ENCODE data around the gene TSPEAR.
"Not testable (repeated sequence)": the region's sequence is repeated elsewhere in the genome, so short reads cannot be mapped to it uniquely, and the experiment has no call there.

Gene TSPEAR

GRCh38 chr21:44700101-44701022, 11.0 kb downstream of the TSPEAR start:
- no peak for DNase-seq (ENCODE audit: extremely low spot score)
- no peak for TF ChIP-seq HDGF (IDR thresholded peaks at IDR 0.05; ENCODE audit: borderline replicate concordance)
- TF ChIP-seq TARDBP (IDR thresholded peaks at IDR 0.05): no peak
- no peak for TF ChIP-seq SP1 (IDR thresholded peaks at IDR 0.05)
- no peak for TF ChIP-seq ZNF384 (IDR thresholded peaks at IDR 0.05)
- TF ChIP-seq LEF1 (IDR thresholded peaks at IDR 0.05; ENCODE audit: borderline replicate concordance): no peak
- no peak for TF ChIP-seq CTBP1 (IDR thresholded peaks at IDR 0.05; ENCODE audit: borderline replicate concordance)
- TF ChIP-seq NFRKB (IDR thresholded peaks at IDR 0.05): no peak
- no peak for TF ChIP-seq FOXM1 (IDR thresholded peaks at IDR 0.05; ENCODE audit: borderline replicate concordance)
- TF ChIP-seq ELF4 (IDR thresholded peaks at IDR 0.05): no peak
- no peak for TF ChIP-seq L3MBTL2 (conservative IDR thresholded peaks at IDR 0.05)
- TF ChIP-seq ARNT (IDR thresholded peaks at IDR 0.05): no peak
- TF ChIP-seq FOXA1 (IDR thresholded peaks at IDR 0.05): no peak
- no peak for TF ChIP-seq BHLHE40 (IDR thresholded peaks at IDR 0.05; ENCODE audit: borderline replicate concordance)
- TF ChIP-seq FOXK2 (IDR thresholded peaks at IDR 0.05): no peak
- TF ChIP-seq PKNOX1 (IDR thresholded peaks at IDR 0.05): no peak
- TF ChIP-seq SUZ12 (IDR thresholded peaks at IDR 0.05): no peak
- ChIA-PET POLR2A (no interaction called here), CTCF (no interaction called here)

- no peak for DNase-seq (ENCODE audit: extremely low spot score)
- ChIA-PET POLR2A (no interaction called here), CTCF (no interaction called here)
- TF ChIP-seq SUZ12 (IDR thresholded peaks at IDR 0.05): no peak
Observed at GRCh38 chr21:44699502-44700001, 11.8 kb downstream of the TSPEAR start.

- TF ChIP-seq LEF1 (IDR thresholded peaks at IDR 0.05; ENCODE audit: borderline replicate concordance) (no peak), PKNOX1 (IDR thresholded peaks at IDR 0.05) (no peak), NFRKB (IDR thresholded peaks at IDR 0.05) (no peak), ZNF384 (IDR thresholded peaks at IDR 0.05) (no peak), ARNT (IDR thresholded peaks at IDR 0.05) (no peak), FOXK2 (IDR thresholded peaks at IDR 0.05) (no peak), FOXM1 (IDR thresholded peaks at IDR 0.05; ENCODE audit: borderline replicate concordance) (no peak), HDGF (IDR thresholded peaks at IDR 0.05; ENCODE audit: borderline replicate concordance) (no peak), CTBP1 (IDR thresholded peaks at IDR 0.05; ENCODE audit: borderline replicate concordance) (no peak), FOXA1 (IDR thresholded peaks at IDR 0.05) (no peak), SP1 (IDR thresholded peaks at IDR 0.05) (no peak), BHLHE40 (IDR thresholded peaks at IDR 0.05; ENCODE audit: borderline replicate concordance) (no peak)
- POLR2A ChIA-PET: no interaction called here
- DNase-seq (ENCODE audit: extremely low spot score): no peak
- CTCF ChIA-PET: interaction anchor here (0.7 kb wide), 1 partner anchor 227 kb away, joined by 3 read pairs; no protein-coding TSS in a partner anchor
Observed at GRCh38 chr21:44697811-44698734, 13.3 kb downstream of the TSPEAR start.

GRCh38 chr21:44697172-44697810, 14.1 kb downstream of the TSPEAR start, which contains the start of gene KRTAP10-12:
KRTAP10-12 (plus strand) TSS chr21:44697172; CDS start chr21:44697202, 30 bp downstream.
- DNase-seq (ENCODE audit: extremely low spot score); POLR2A ChIA-PET; CTCF ChIA-PET: not testable (repeated sequence)

DNA sequence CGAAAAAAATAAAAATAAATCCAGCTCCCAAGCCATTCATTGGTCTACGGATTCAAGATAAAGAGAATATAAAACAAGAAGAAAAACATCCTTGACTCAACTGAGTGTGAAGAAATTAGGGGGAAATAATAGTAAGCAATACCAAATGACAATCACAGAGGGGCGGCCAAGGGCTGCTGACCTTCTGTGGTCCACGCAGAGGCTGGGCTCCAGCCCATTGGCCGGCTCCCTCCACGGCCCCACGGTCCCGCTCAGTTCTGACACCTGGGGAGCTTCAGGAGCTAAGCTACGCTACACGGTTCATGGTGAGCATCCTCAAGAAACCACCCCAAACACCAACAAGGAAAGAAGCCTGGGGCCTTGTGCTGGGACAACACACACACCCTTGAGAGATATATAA, 14.8 kb downstream of the TSPEAR start:
- TF ChIP-seq TARDBP (IDR thresholded peaks at IDR 0.05) (no peak), PKNOX1 (IDR thresholded peaks at IDR 0.05) (no peak), FOXA1 (IDR thresholded peaks at IDR 0.05) (no peak), L3MBTL2 (conservative IDR thresholded peaks at IDR 0.05) (no peak), ZNF384 (IDR thresholded peaks at IDR 0.05) (no peak), HDGF (IDR thresholded peaks at IDR 0.05; ENCODE audit: borderline replicate concordance) (no peak), ELF4 (IDR thresholded peaks at IDR 0.05) (no peak), FOXM1 (IDR thresholded peaks at IDR 0.05; ENCODE audit: borderline replicate concordance) (no peak)
- CTCF ChIA-PET: no interaction called here
- DNase-seq (ENCODE audit: extremely low spot score): no peak
- POLR2A ChIA-PET: no interaction called here

DNA sequence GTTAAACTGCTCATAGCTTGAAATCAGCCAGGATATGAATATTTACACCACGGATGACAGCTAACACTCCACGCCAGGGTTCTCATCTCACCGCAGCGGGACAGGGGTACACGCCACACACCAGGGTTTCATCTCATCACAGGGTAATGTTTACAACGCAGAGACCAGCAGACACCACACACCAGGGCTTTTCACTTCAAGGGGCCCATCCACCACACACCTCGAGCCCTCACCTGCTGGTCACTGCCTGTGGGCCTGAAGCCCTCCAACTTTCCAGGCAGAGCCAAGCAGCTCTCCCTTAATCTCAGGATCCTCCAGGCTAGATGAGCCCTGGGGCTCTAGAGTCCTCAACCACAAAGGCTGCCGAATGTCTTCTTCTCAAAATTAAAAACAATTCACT, 15.7 kb downstream of the TSPEAR start:
- ChIA-PET CTCF (interaction anchor here (0.6 kb wide), 1 partner anchor 31 kb away, joined by 3 read pairs; no protein-coding TSS in a partner anchor), POLR2A (no interaction called here)
- TF ChIP-seq SP1 (IDR thresholded peaks at IDR 0.05) (no peak), NFRKB (IDR thresholded peaks at IDR 0.05) (no peak), LEF1 (IDR thresholded peaks at IDR 0.05; ENCODE audit: borderline replicate concordance) (no peak), ARNT (IDR thresholded peaks at IDR 0.05) (no peak)
- DNase-seq (ENCODE audit: extremely low spot score): no peak

All from HEK293T (cell line).